Stimulated activated CD4-positive, alpha-beta T cell treated with anti-CD3 and anti-CD28 coated beads, Interleukin-1b, Interleukin-23, amount 100 ng/mL, for 24 hours (primary cell): Measurements from ENCODE around the gene ARL2BP.
A peak's percentile ranks its signal among the peaks of the same experiment; 100 is the strongest.
"Not testable (repeated sequence)": the region's sequence is repeated elsewhere in the genome, so short reads cannot be mapped to it uniquely, and the experiment has no call there.

ENCODE experiments used
- DNase-seq, 4 experiments: peaks; one replicate each; pipeline ENCODE4 v3.0.0-alpha.2; 2020; ENCODE audit warnings: low read depth in 4 of 4, low spot score in 1 of 4

The ARL2BP gene

DNA sequence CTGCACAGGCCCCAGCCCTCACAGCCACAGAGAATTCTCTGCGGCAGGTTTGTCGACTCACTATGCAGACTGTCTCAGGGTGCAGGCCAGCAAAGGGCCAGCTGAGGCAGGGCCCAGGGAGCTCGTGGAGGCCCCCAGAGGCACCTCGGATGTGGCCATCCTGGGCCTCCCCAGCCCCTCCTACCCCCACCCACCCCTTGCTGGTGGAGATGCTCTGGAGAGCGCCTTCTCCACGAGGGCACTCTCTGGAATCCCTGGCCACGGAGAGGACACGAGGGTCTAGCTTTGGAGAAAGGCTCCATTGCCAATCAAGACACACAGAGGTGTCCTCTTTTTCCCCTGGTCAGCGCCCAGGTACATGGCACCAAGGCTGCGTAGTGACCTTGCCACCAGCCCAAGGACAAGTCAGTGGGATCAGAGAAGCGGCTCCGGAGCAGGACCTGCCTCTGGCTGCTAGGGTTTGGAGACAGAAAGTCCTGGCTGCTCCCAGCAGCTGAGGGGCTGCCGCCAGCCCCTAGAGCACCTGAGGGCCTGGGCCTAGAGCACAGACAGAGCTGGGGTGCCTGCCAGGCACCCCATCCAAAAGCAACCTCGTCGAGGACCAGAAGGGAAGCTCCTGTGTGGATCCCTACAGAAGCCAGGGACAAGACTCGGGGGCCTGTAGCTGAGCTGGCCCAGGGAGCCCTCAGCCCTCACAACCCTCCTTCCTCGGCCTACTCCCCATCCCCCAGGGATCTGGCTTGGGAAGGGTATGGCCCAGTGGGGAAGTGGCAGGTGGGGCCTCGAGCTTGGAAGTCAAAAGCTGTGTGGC, 18.7 kb downstream of the ARL2BP start:
- DNase-seq, result no peak

DNA sequence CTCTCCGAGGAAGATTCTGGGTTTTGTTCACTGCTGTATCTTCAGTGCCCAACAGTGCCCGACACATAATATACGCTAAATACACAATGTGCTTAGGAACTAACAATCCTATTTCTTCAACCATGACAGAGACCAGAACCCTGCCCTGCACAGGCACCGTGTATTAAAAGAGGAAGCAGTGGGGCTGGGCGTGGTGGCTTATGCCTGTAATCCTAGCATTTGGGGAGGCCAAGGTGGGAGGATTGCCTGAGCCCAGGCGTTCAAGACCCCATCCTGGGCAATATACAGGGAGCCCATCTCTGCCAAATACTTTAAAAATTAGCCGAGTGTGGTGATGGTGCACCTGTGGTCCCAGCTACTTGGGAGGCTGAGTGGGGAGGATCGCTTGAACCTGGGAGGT, 19.3 kb downstream of the ARL2BP start:
- DNase-seq, result no peak

- DNase-seq, result no peak
These were observed 19.9 kb downstream of the ARL2BP start for GRCh38 chr16:57264950-57265371.

DNA sequence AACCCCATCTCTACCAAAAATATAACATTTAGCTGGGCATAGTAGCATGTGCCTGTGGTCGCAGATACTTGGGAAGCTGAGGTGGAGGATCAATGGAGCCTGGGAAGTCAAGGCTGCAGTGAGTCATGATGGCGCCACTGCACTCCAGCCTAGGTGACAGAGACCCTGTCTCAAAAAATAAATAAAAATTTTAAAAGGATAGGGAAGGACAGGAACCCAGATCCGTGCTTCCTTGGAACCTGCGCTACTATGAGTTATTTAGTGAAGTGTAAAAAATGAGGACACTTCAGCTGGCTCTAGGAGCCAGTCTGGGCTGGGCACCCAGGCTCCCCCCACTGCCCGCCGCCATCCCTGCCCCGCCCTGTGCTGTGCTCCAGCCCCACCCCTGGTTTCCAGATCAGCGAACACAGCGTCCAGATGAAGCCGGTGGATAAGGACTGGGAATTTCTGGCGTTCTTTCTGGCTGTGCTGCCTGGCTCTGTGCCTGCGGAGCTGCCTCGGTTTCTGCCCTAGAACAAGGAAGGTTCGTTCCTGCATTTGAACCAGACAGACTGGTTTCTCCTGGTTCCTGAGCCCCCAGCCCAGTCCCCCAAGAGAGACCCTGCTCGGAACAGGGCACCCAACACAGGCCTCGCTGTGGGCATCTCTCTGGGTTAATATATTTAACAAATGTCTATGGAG, 20.9 kb downstream of the ARL2BP start:
- DNase-seq, result no peak

DNA sequence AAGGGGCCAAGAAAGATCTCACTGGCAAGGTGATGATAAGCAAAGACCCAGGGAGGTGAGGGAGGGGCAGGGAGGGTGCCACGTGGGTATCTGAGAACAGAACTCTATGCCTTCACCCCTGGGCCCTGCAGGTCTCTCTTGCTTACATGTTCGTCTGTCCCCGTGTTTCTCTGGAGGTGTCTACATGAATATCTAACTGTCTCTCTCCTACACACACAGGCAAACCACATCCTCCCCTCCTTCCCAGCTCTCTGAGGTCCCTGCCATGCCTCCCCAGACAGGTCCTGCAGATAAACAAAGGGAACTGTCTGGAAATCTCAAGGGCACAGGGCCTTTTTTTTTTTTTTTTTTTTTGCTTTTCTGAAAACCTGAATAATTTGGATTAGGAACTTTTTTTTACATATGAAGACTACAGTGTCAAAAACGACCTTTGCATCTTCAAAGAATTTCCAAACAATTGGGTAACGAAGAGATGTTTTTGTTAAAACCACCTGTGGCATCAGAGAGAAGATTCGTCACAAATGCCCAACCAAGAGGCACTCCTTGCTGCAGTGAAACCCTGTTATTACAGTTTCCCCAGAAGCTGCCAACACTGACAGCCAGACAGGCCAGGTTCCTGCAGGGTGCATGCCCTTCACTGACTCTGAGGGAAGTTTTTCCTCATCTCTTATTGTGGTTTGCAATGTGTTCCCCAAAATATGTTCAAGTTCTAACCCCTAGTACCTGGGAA, 21.6 kb downstream of the ARL2BP start:
- DNase-seq, result no peak

DNA sequence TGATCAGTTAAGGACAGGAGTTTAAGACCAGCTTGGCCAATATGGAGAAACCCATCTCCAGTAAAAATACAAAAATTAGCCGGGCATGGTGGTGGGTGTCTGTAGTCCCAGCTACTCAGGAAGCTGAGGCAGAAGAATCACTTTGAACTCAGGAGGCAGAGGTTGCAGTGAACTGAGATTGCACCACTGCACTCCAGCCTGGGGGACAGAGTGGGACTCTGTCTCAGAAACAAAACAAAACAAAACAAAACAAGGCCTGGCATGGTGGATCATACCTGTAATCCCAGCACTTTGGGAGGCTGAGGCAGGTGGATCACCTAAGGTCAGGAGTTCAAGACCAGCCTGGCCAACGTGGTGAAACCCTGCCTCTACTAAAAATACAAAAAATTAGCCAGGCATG, 22.3 kb downstream of the ARL2BP start:
- not testable (repeated sequence) for DNase-seq

GRCh38 chr16:57268804-57269800, 24.0 kb downstream of the ARL2BP start:
- DNase-seq, result no peak

- DNase-seq, result no peak
These were observed 25.4 kb downstream of the ARL2BP start for GRCh38 chr16:57270221-57271062.

DNA sequence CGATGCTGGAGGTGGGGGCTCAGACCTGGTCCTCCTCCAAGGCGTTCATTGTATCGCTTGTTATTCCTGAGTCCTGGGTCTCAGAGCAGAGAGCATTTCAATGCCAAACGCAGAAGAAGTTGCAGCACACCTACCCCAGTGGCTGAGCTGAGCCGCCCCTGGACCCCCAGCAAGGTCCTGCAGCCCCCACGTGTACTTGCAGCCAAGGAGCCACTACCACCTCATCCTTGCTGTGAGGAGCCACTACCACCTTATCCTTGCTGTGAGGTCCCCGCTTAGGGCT, 25.9 kb downstream of the ARL2BP start:
- DNase-seq, result no peak

GRCh38 chr16:57271867-57272495, 26.9 kb downstream of the ARL2BP start:
- no peak for DNase-seq

GRCh38 chr16:57273359-57273758, 28.3 kb downstream of the ARL2BP start:
- no peak for DNase-seq

DNA sequence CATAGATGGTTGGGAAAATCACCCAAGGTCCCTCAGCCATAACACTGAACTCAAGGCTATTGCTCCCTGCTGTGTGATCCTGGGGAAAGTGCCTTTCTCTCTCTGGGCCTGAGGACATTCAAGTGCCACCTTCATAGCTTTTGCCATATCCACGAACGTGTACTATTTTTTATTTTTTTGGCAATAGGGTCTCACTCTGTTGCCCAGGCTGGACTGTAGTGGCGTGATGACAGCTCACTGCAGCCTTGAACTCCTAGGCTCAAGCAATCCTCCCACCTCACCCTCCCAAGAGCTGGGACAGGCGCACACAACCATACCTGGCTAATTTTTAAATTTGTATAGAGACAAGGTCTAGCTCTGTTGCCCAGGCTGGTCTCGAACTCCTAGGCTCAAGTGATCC, 28.8 kb downstream of the ARL2BP start:
- DNase-seq, result no peak

DNA sequence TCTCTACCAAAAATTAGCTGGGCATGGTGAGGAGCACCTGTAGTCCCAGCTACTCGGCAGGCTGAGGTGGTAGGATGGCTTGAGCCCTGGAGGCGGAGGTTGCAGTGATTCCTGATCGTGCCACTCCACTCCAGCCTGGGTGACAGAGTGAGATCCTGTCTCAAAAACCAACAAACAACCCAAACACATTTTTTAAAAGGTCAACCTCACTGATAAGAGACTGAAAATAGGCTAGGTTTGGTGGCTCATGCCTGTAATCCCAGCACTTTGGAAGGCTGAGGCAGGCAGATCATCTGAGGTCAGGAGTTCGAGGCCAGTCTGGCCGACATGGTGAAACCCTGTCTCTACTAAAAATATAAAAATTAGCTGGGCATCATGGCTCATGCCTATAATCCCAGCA, 30.9 kb downstream of the ARL2BP start:
- not testable (repeated sequence) for DNase-seq

DNA sequence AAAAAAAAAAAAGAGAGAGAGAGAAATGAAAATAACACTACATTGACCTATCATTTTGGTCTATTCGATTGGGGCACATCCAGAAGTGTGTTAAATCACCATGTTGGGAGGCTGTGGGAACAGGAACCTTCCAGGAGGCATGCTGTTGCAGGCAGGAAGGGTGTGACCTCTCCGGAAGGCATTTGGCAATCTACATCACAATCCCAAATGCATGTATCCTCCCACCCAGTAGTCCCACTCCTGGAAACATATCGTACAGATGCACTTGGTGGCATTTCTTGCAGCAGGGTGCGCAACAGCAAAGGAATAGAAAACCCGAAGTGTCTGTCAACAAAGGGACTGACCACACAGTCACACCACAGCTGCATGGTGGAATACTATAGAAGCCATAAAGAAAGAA, 31.5 kb downstream of the ARL2BP start:
- DNase-seq, result no peak

- DNase-seq, result peak in 1 of 4 experiments; percentile 28
These were observed 32.5 kb downstream of the ARL2BP start for GRCh38 chr16:57277586-57277985.

- no peak for DNase-seq
These were observed 33.4 kb downstream of the ARL2BP start for GRCh38 chr16:57278494-57278893.

DNA sequence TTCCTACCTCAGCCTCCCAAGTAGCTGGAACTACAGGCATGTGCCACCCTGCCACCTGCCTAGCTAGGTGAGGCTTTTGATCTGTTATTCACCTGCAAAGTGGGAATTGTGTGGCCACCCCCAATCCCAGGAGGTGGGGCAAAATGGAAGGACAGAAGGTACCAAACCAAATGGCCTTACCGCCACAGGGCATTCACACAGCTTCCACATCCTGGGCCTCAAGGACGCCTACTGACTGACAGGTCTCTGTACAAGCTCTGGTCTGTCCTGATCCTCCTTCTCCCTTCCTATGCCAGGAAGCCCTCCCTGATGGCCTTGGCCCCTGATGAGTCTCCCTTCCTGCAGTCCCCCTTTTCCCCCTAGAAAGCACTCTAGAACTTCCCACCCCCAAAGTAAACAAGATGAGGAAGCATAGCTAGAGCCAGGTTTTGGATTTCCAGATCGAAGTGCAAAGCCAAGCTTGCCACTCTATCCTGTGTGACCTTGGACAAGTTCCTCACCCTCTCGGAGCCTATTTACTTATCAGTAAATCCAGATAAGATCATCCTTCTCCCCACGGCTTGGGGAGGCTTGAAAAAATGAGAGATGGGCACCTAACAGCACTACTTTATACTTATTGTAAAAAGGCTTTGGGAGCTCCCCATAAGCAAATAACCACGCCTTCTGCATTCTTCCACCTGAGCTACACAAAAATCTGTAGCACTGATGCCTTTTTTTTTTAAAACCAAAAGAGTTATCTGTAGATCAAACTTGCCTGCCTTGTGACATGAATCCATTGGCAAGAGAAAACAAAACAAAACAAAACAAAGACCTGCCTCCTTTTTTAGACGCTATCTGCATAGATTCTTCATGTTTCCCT, 35.0 kb downstream of the ARL2BP start:
- no peak for DNase-seq

DNA sequence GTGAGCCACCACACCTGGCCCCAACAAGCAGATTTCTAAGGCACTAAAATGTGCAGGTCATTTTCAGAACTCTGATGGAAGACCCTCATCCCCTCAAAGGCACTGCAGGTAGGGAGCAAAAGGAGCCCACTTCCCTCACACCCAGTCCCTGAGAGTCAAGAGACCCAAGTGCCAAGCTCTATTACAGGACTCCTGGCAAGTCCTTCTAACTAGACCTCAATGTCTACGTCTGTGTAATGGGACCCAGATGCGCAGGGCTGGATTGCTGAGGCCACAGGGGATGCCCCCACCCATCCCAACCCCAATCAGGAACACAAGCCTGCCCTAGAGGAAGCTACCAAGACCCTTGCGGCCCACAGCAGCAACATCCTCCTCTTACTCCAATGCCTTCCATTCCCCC, 36.7 kb downstream of the ARL2BP start:
- no peak for DNase-seq
